ENCODE measurements around the gene RABGAP1L. TPM values are rescaled to one million over a fixed set of nuclear protein-coding genes. Genes with fewer than 3 reads are reported as not detected.
"Not testable (repeated sequence)": the region's sequence is repeated elsewhere in the genome, so short reads cannot be mapped to it uniquely, and the experiment has no call there.

Gene RABGAP1L
- total RNA-seq, 1 experiment from 2014 or later = 76.9 TPM

- TF ChIP-seq, protein P1, sequence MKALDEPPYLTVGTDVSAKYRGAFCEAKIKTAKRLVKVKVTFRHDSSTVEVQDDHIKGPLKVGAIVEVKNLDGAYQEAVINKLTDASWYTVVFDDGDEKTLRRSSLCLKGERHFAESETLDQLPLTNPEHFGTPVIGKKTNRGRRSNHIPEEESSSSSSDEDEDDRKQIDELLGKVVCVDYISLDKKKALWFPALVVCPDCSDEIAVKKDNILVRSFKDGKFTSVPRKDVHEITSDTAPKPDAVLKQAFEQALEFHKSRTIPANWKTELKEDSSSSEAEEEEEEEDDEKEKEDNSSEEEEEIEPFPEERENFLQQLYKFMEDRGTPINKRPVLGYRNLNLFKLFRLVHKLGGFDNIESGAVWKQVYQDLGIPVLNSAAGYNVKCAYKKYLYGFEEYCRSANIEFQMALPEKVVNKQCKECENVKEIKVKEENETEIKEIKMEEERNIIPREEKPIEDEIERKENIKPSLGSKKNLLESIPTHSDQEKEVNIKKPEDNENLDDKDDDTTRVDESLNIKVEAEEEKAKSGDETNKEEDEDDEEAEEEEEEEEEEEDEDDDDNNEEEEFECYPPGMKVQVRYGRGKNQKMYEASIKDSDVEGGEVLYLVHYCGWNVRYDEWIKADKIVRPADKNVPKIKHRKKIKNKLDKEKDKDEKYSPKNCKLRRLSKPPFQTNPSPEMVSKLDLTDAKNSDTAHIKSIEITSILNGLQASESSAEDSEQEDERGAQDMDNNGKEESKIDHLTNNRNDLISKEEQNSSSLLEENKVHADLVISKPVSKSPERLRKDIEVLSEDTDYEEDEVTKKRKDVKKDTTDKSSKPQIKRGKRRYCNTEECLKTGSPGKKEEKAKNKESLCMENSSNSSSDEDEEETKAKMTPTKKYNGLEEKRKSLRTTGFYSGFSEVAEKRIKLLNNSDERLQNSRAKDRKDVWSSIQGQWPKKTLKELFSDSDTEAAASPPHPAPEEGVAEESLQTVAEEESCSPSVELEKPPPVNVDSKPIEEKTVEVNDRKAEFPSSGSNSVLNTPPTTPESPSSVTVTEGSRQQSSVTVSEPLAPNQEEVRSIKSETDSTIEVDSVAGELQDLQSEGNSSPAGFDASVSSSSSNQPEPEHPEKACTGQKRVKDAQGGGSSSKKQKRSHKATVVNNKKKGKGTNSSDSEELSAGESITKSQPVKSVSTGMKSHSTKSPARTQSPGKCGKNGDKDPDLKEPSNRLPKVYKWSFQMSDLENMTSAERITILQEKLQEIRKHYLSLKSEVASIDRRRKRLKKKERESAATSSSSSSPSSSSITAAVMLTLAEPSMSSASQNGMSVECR (CRISPR knock-in tag; IDR thresholded peaks at IDR 0.05; ENCODE audit: borderline replicate concordance) = peak; percentile 62; the same call in 1 of the 2 replicates
- TF ChIP-seq, protein P2, sequence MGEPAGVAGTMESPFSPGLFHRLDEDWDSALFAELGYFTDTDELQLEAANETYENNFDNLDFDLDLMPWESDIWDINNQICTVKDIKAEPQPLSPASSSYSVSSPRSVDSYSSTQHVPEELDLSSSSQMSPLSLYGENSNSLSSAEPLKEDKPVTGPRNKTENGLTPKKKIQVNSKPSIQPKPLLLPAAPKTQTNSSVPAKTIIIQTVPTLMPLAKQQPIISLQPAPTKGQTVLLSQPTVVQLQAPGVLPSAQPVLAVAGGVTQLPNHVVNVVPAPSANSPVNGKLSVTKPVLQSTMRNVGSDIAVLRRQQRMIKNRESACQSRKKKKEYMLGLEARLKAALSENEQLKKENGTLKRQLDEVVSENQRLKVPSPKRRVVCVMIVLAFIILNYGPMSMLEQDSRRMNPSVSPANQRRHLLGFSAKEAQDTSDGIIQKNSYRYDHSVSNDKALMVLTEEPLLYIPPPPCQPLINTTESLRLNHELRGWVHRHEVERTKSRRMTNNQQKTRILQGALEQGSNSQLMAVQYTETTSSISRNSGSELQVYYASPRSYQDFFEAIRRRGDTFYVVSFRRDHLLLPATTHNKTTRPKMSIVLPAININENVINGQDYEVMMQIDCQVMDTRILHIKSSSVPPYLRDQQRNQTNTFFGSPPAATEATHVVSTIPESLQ (CRISPR knock-in tag; IDR thresholded peaks at IDR 0.05) = no peak
- TF ChIP-seq CREM (CRISPR knock-in tag; IDR thresholded peaks at IDR 0.05) (peak; percentile 55; the same call in 1 of the 2 replicates), ZNF423 (CRISPR knock-in tag; IDR thresholded peaks at IDR 0.05) (no peak), SP1 (CRISPR knock-in tag; conservative IDR thresholded peaks at IDR 0.05) (peak; percentile 96), ZNF219 (CRISPR knock-in tag; IDR thresholded peaks at IDR 0.05; ENCODE audit: borderline replicate concordance) (no peak), RORB (CRISPR knock-in tag; IDR thresholded peaks at IDR 0.05) (no peak)
Observed at GRCh38 chr1:175023043-175023921, 864.0 kb downstream of the RABGAP1L start, which contains the start of gene MRPS14 (continued).

- H3K36me3 Mint-ChIP-seq; H3K4me1 Mint-ChIP-seq; H3K27me3 Mint-ChIP-seq (ENCODE audit: low read depth); H3K9me3 Mint-ChIP-seq; DNase-seq (ENCODE audit: low spot score); ATAC-seq: not testable (repeated sequence)
- peak overlapping the region; percentile 98 for H3K4me3 Mint-ChIP-seq
- ChIA-PET POLR2A (interaction anchor here (0.5 to 2.0 kb wide), 8 partner anchors 12 to 292 kb away, joined by 3 to 27 read pairs (median 5); partner anchors contain the start of gene CACYBP), CTCF (interaction anchor here (0.7 to 2.7 kb wide), 7 partner anchors 25 to 410 kb away, joined by 3 to 24 read pairs (median 7); partner anchors contain the start of gene CACYBP)
- peak overlapping the region; percentile 97 for H3K27ac Mint-ChIP-seq
Observed at GRCh38 chr1:175023922-175024242, 864.6 kb downstream of the RABGAP1L start.

DNA sequence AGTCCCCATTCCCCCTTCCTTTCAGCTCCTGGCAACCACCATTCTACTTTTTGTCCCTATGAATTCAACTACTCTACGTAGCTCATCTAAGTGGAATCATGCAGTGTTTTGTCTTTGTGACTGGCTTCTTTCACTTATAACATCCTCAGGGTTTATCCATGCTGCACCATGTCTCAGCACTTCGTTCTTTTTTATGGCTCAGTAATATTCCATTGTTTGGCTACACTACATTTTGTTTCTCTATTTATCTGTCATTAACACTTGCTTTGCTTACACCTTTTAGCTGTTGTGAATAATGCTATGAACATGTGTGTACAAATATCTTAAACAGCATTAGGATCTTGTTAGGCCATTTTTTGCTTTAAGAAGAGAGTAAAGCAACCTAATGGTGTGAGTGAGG, 865.5 kb downstream of the RABGAP1L start:
- H3K9me3 Mint-ChIP-seq = peaks cover 6% of the 10 kb centered on the region

More for the DNA sequence above, 865.5 kb downstream of the RABGAP1L start:
- Mint-ChIP-seq H3K4me1 (peaks cover 7% of the 10 kb centered on the region), H3K4me3 (peak overlapping the region; percentile 14), H3K27me3 (ENCODE audit: low read depth) (no peaks in the 10 kb centered on the region), H3K27ac (no peak overlapping the region), H3K36me3 (no peaks in the 10 kb centered on the region)
- DNase-seq (ENCODE audit: low spot score) = no peak
- no peak for ATAC-seq
- no peak for TF ChIP-seq JUN (CRISPR knock-in tag; IDR thresholded peaks at IDR 0.05)
- TF ChIP-seq, protein P3, sequence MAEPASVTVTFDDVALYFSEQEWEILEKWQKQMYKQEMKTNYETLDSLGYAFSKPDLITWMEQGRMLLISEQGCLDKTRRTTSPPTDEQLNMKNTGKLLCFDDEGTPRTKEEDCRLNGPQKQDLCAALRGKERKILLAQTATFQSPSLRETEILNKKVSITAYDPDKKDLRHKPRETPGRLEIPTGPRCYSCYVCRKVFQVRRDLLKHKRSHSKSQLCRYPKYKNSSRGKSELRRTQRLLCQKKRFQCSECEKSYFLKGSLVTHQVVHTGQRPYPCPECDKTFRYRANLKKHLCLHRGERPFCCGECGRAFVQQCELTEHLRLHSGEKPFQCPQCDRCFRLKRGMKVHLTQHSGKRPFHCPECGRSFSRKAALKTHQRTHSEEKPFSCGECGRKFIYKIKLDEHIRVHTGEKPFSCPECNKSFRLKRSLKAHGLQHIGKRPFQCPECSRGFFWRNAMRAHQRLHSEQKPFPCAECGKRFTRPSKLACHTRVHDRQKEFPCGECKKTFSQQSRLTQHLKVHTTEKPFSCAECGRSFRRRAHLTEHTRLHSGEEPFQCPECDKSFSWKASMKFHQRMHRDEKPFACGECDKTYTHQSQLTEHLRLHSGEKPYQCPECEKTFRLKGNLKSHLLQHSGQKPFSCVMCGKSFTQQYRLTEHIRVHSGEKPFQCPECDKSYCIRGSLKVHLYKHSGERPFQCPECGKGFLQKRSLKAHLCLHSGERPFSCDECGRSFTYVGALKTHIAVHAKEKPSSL (CRISPR knock-in tag; conservative IDR thresholded peaks at IDR 0.05) = no peak
- no peak for TF ChIP-seq CREM (CRISPR knock-in tag; IDR thresholded peaks at IDR 0.05)
- no peak for TF ChIP-seq ZNF416 (CRISPR knock-in tag; IDR thresholded peaks at IDR 0.05)
- no peak for TF ChIP-seq SP1 (CRISPR knock-in tag; conservative IDR thresholded peaks at IDR 0.05)
- TF ChIP-seq OVOL2 (CRISPR knock-in tag; IDR thresholded peaks at IDR 0.05; ENCODE audit: borderline replicate concordance) = no peak
- TF ChIP-seq, protein P4, sequence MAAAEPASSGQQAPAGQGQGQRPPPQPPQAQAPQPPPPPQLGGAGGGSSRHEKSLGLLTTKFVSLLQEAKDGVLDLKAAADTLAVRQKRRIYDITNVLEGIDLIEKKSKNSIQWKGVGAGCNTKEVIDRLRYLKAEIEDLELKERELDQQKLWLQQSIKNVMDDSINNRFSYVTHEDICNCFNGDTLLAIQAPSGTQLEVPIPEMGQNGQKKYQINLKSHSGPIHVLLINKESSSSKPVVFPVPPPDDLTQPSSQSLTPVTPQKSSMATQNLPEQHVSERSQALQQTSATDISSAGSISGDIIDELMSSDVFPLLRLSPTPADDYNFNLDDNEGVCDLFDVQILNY (CRISPR knock-in tag; IDR thresholded peaks at IDR 0.05) = no peak
- no peak for TF ChIP-seq ZNF121 (CRISPR knock-in tag; IDR thresholded peaks at IDR 0.05)
- TF ChIP-seq ZNF512 (CRISPR knock-in tag; IDR thresholded peaks at IDR 0.05; ENCODE audit: borderline replicate concordance) = no peak
- ChIA-PET CTCF (interaction anchor here (0.9 to 2.4 kb wide), 3 partner anchors 121 to 130 kb away, joined by 4 to 7 read pairs (median 7); no protein-coding TSS in a partner anchor), POLR2A (no interaction called here)
